Measurements from ENCODE around the gene CARHSP1.

GRCh38 chr16:8877894-8878522 is 9.2 kb upstream of the CARHSP1 start:
- no peak for TF ChIP-seq CTCF (IDR thresholded peaks at IDR 0.05 in 2 of 3, conservative IDR thresholded peaks at IDR 0.05 in 1 of 3; ENCODE audit: borderline replicate concordance in 1 of 3, insufficient read depth in 1 of 3, low read depth in 2 of 3, low read length in 2 of 3)
- no peak for TF ChIP-seq POLR2A (IDR thresholded peaks at IDR 0.05; ENCODE audit: borderline replicate concordance, extremely low read depth, insufficient read depth, insufficient read length)
- TF ChIP-seq CEBPB (IDR thresholded peaks at IDR 0.05; ENCODE audit: low read depth): no peak
- no peak for TF ChIP-seq SRF (IDR thresholded peaks at IDR 0.05; ENCODE audit: low read depth)
- TF ChIP-seq EZH2 (IDR thresholded peaks at IDR 0.05): no peak
- TF ChIP-seq ATF3 (IDR thresholded peaks at IDR 0.05): no peak
- TF ChIP-seq ZBTB33 (IDR thresholded peaks at IDR 0.05; ENCODE audit: extremely low read depth, insufficient replicate concordance, low read length): no peak
- TF ChIP-seq REST (IDR thresholded peaks at IDR 0.05; ENCODE audit: low read depth): no peak
- TF ChIP-seq MAX (IDR thresholded peaks at IDR 0.05): no peak
- TF ChIP-seq FOSL1 (IDR thresholded peaks at IDR 0.05; ENCODE audit: low read depth): no peak
- TF ChIP-seq POLR2AphosphoS5 (IDR thresholded peaks at IDR 0.05; ENCODE audit: low read depth, low read length): no peak
